ENCODE results near the gene ZNF385B. TPM values are rescaled to one million over a fixed set of nuclear protein-coding genes. Genes with fewer than 3 reads are reported as not detected.

The ZNF385B gene
- polyA plus RNA-seq, 1 experiment = not detected

- DNase-seq (ENCODE audit: low read depth, low spot score) = no peak
- POLR2A ChIA-PET = no interaction called here
- H3K27me3 ChIP-seq (ENCODE audit: control insufficient read depth, insufficient read depth, low read length) = no peaks in the 10 kb centered on the region
- CTCF ChIA-PET = interaction anchor here (0.6 to 1.9 kb wide), 6 partner anchors 17 to 227 kb away, joined by 3 to 7 read pairs (median 4); no protein-coding TSS in a partner anchor
- TF ChIP-seq CTCF (IDR thresholded peaks at IDR 0.05; ENCODE audit: low read depth, low read length) = no peak
- no peaks in the 10 kb centered on the region for H3K9me3 ChIP-seq (ENCODE audit: control insufficient read depth, insufficient read depth, low read length)
- no peak overlapping the region for H3K27ac ChIP-seq (ENCODE audit: low read depth, low read length)
- no peak overlapping the region for H3K4me3 ChIP-seq (ENCODE audit: low read depth, low read length)
Measured at GRCh38 chr2:179849719-179850118, 11.7 kb downstream of the ZNF385B start.

GRCh38 chr2:179843541-179843940, 17.9 kb downstream of the ZNF385B start:
- H3K4me3 ChIP-seq (ENCODE audit: low read depth, low read length) = no peak overlapping the region
- no peaks in the 10 kb centered on the region for H3K9me3 ChIP-seq (ENCODE audit: control insufficient read depth, insufficient read depth, low read length)
- H3K27me3 ChIP-seq (ENCODE audit: control insufficient read depth, insufficient read depth, low read length) = no peaks in the 10 kb centered on the region
- POLR2A ChIA-PET = no interaction called here
- TF ChIP-seq CTCF (IDR thresholded peaks at IDR 0.05; ENCODE audit: low read depth, low read length) = no peak
- no peak for DNase-seq (ENCODE audit: low read depth, low spot score)
- H3K27ac ChIP-seq (ENCODE audit: low read depth, low read length) = no peak overlapping the region
- CTCF ChIA-PET = no interaction called here

GRCh38 chr2:179842498-179843153, 18.8 kb downstream of the ZNF385B start:
- no peaks in the 10 kb centered on the region for H3K9me3 ChIP-seq (ENCODE audit: control insufficient read depth, insufficient read depth, low read length)
- no peak for DNase-seq (ENCODE audit: low read depth, low spot score)
- ChIA-PET POLR2A (no interaction called here), CTCF (interaction anchor here (1.2 to 1.3 kb wide), 2 partner anchors 235 to 237 kb away, joined by 6 to 11 read pairs; no protein-coding TSS in a partner anchor)
- H3K4me3 ChIP-seq (ENCODE audit: low read depth, low read length) = no peak overlapping the region
- peak; percentile 55 for TF ChIP-seq CTCF (IDR thresholded peaks at IDR 0.05; ENCODE audit: low read depth, low read length)
- H3K27me3 ChIP-seq (ENCODE audit: control insufficient read depth, insufficient read depth, low read length) = no peaks in the 10 kb centered on the region
- no peak overlapping the region for H3K27ac ChIP-seq (ENCODE audit: low read depth, low read length)

- CTCF ChIA-PET = interaction anchor here (1.2 to 1.3 kb wide), 3 partner anchors 59 to 236 kb away, joined by 3 to 6 read pairs (median 5); no protein-coding TSS in a partner anchor
- POLR2A ChIA-PET = no interaction called here
- no peak for TF ChIP-seq CTCF (IDR thresholded peaks at IDR 0.05; ENCODE audit: low read depth, low read length)
- Histone ChIP-seq H3K4me3 (ENCODE audit: low read depth, low read length) (no peak overlapping the region), H3K27ac (ENCODE audit: low read depth, low read length) (no peak overlapping the region), H3K9me3 (ENCODE audit: control insufficient read depth, insufficient read depth, low read length) (no peaks in the 10 kb centered on the region), H3K27me3 (ENCODE audit: control insufficient read depth, insufficient read depth, low read length) (no peaks in the 10 kb centered on the region)
- DNase-seq (ENCODE audit: low read depth, low spot score) = no peak
Measured at GRCh38 chr2:179840840-179841239, 20.6 kb downstream of the ZNF385B start.

GRCh38 chr2:179837408-179837807, 24.0 kb downstream of the ZNF385B start:
- no peaks in the 10 kb centered on the region for H3K27me3 ChIP-seq (ENCODE audit: control insufficient read depth, insufficient read depth, low read length)
- no peak overlapping the region for H3K4me3 ChIP-seq (ENCODE audit: low read depth, low read length)
- H3K27ac ChIP-seq (ENCODE audit: low read depth, low read length) = no peak overlapping the region
- H3K9me3 ChIP-seq (ENCODE audit: control insufficient read depth, insufficient read depth, low read length) = no peaks in the 10 kb centered on the region
- TF ChIP-seq CTCF (IDR thresholded peaks at IDR 0.05; ENCODE audit: low read depth, low read length) = no peak
- DNase-seq (ENCODE audit: low read depth, low spot score) = no peak
- CTCF ChIA-PET = no interaction called here
- POLR2A ChIA-PET = no interaction called here
